Right atrium auricular region (tissue), 2 donors: ENCODE measurements around the gene SPDYE8. TPM values are rescaled to one million over a fixed set of nuclear protein-coding genes. Genes with fewer than 3 reads are reported as not detected.
"Not testable (repeated sequence)": the region's sequence is repeated elsewhere in the genome, so short reads cannot be mapped to it uniquely, and the experiment has no call there.

Experiments
- DNase-seq: peaks from one replicate; pipeline ENCODE4 v3.0.0-alpha.2; 2019; ENCODE audit warnings: low spot score
- H3K27ac ChIP-seq, 2 donors: fragments of 200-600 bp; sonication (generic); 1 replicate in 1 of 2; 2 replicates in 1 of 2; pipeline ENCODE4 v1.5.1; 2016 to 2019
- H3K27me3 ChIP-seq, 2 donors: fragments of 200-600 bp; sonication (generic); one replicate each; pipeline versions ENCODE4 v1.5.1 to v1.6.0; 2017 to 2019
- H3K36me3 ChIP-seq: fragments of 200-600 bp; sonication (generic); one replicate; pipeline ENCODE4 v1.5.1; 2016
- H3K4me1 ChIP-seq, 2 donors: fragments of 200-600 bp; sonication (generic); one replicate each; pipeline versions ENCODE4 v1.5.1 to v1.6.0; 2017 to 2019
- H3K4me3 ChIP-seq, 2 donors: fragments of 200-600 bp; sonication (generic); 1 replicate in 1 of 2; 2 replicates in 1 of 2; pipeline ENCODE4 v1.5.1; 2017 to 2019; ENCODE audit warnings: mild to moderate bottlenecking in 1 of 2, moderate library complexity in 1 of 2
- H3K9me3 ChIP-seq, 2 donors: fragments of 200-600 bp; sonication (generic); one replicate each; pipeline ENCODE4 v1.5.1; 2019
- total RNA-seq, 2 donors: library from RNA; depleted of rRNA; stranded (reverse); fragments of >200 nt; gene quantifications; one replicate each; pipeline ENCODE4 v1.1.0, GENCODE V29; 2016

SPDYE8 gene
- total RNA-seq, 2 donors from 2014 or later = not detected

GRCh38 chr7:72971505-72971904 lies 58.1 kb downstream of the SPDYE8 start:
- not testable (repeated sequence) for H3K36me3 ChIP-seq, DNase-seq

More at GRCh38 chr7:72971505-72971904, 58.1 kb downstream of the SPDYE8 start:
- not testable (repeated sequence) for H3K9me3 ChIP-seq, H3K27ac ChIP-seq, H3K27me3 ChIP-seq, H3K4me3 ChIP-seq, H3K4me1 ChIP-seq

Other genes starting within 250 kb of the SPDYE8 start
- 1 to 10 TPM; 1.2 to 3.5 TPM for gene TYW1B, start 201.6 kb downstream of the SPDYE8 start, total RNA-seq
- gene POM121, start 104.7 kb downstream of the SPDYE8 start, total RNA-seq = 10 to 100 TPM; 11.9 to 17.1 TPM
- gene TRIM74, start 60.3 kb downstream of the SPDYE8 start, total RNA-seq = not detected
- gene SPDYE11, start 28.1 kb upstream of the SPDYE8 start, total RNA-seq = not detected
- gene SPDYE9, start 56.3 kb upstream of the SPDYE8 start, total RNA-seq = not detected